Erythroblast (primary cell): Measurements from ENCODE around the gene CTSS.
A peak's percentile ranks its signal among the peaks of the same experiment; 100 is the strongest.

ENCODE experiments used
- DNase-seq, 2 experiments: peaks; one replicate each; lab custom pipeline; 2025; lab: John Stamatoyannopoulos, UW
- GATA1 ChIP-seq: IDR thresholded peaks from 2 replicates; pipeline ENCODE4 v1.6.1; 2011; ENCODE audit warnings: low read depth, mild to moderate bottlenecking, control low read depth, low read length, moderate library complexity
- POLR2A ChIP-seq: IDR thresholded peaks from 2 replicates; pipeline ENCODE4 v1.6.1; 2011; ENCODE audit warnings: mild to moderate bottlenecking, low read length

CTSS gene

GRCh38 chr1:150696995-150697927, 68.3 kb downstream of the CTSS start, which contains the start of gene GOLPH3L:
TSS of gene GOLPH3L (minus strand) at chr1:150697154. CDS start at chr1:150694838, 2,316 bp downstream.
- peak; percentile 97 to 98 for DNase-seq
- TF ChIP-seq POLR2A = peak; percentile 79
- no peak for TF ChIP-seq GATA1

- no peak for TF ChIP-seq GATA1
- no peak for TF ChIP-seq POLR2A
These were observed 69.0 kb downstream of the CTSS start for GRCh38 chr1:150696590-150696989.

DNA sequence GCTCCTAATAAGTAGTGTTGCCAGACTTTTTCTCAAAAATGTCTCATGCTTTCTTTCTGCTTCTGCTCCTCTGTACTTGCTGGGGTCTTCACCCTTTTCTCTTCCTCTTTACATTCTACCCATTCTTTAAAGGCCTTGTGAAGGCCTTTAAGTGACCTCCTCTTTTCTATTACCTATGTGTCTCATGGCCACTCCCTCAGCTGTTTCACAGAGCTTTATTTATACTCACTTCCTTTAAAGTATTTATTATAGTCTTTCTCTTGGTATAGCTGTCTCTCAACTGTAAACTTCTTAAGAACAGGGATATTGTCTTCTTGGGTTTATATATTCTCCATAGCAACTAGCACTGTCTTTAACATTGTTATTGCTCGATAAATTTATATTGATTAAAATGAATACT, 69.4 kb downstream of the CTSS start:
- peak; percentile 24 to 32 for DNase-seq
- TF ChIP-seq POLR2A = no peak
- TF ChIP-seq GATA1 = no peak

More at GRCh38 chr1:150696590-150696989, 69.0 kb downstream of the CTSS start:
- DNase-seq = peak; percentile 37 to 51

DNA sequence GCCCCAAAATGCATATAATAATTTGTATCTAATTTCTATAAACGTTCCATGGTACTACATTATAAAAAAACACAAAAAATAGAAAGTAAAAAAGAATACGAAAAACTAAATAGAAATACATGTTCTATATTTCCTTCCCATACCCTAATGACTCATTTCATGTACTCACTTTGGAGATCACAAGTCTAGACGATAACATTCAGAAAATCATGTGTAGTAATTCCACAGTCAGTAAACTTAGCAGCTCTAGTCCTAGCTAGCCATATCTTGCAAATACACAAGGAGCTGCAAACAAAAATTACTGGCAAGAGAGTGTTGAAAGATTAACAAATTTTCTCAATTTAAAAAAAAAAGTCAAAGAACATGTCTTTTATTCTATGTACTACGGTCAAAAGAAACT, 70.0 kb downstream of the CTSS start:
- TF ChIP-seq GATA1 (no peak), POLR2A (no peak)
- DNase-seq = peak; percentile 15 to 37

- no peak for TF ChIP-seq GATA1
- peak; percentile 15 for TF ChIP-seq POLR2A
- DNase-seq = no peak
These were observed 72.9 kb downstream of the CTSS start for GRCh38 chr1:150692720-150693119.

GRCh38 chr1:150688763-150689162, 76.8 kb downstream of the CTSS start:
- no peak for TF ChIP-seq POLR2A
- DNase-seq = no peak

- TF ChIP-seq POLR2A = no peak
- no peak for TF ChIP-seq GATA1
- DNase-seq = no peak
These were observed 79.3 kb downstream of the CTSS start for GRCh38 chr1:150686275-150686674.

DNA sequence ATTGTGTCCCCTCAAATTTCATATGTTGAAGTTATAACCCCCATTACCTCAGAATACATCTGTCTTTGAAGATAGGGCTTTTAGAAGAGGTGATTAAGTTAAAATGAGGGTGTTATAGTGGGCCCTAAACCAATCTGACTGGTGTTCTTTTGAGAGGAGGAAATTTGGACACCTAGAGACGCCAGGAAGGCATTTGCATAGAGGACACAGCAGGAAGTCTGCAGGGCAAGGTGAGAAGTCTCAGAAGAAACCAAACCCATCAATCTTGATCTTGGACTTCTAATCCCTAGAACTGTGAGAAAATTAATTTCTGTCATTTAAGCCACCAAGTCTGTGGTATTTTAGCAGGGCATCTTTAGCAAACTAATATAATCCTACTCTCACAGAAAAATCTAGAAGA, 81.7 kb downstream of the CTSS start:
- no peak for DNase-seq
- TF ChIP-seq GATA1 (no peak), POLR2A (no peak)
